HG03565 (cell line): ENCODE measurements around the gene SNX8.
"Not testable (repeated sequence)": the region's sequence is repeated elsewhere in the genome, so short reads cannot be mapped to it uniquely, and the experiment has no call there.

Experiments
- ATAC-seq: cut with Tn5 transposase; IDR thresholded peaks from one replicate; pipeline ENCODE4 v1.9.1; 2021; ENCODE audit warnings: mild to moderate bottlenecking, moderate library complexity; ENCODE audit not compliant: unreplicated experiment

Gene SNX8

DNA sequence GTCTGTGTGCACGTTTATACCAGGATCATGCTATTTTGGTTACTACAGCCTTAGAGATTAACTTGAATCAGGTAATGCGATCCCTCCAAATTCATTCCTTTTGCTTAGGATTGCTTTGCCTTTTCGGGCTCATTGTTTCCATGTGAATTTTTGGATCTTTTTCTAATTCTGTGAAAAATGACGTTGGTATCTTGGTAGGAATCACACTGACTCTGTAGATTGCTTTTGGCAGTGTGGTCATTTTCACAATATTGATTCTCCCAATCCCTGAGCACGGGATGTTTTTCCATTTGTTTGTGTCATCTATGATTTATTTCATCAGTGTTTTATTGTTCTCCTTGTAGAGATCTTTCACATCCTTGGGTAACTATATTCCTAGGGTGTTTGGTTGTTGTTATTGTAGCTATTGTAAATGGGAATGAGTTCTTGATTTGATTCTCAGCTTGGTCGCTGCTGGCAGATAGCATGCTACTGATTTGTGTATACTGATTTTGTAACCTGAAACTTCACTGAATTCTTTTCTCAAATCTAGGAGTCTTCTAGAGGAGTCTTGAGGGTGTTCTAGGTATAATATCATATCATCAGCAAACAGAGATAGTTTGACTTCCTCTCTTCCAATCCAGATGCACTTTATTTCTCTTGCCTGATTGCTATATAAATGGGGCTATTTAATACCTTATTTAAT, 18.2 kb downstream of the SNX8 start:
- no peak for ATAC-seq

DNA sequence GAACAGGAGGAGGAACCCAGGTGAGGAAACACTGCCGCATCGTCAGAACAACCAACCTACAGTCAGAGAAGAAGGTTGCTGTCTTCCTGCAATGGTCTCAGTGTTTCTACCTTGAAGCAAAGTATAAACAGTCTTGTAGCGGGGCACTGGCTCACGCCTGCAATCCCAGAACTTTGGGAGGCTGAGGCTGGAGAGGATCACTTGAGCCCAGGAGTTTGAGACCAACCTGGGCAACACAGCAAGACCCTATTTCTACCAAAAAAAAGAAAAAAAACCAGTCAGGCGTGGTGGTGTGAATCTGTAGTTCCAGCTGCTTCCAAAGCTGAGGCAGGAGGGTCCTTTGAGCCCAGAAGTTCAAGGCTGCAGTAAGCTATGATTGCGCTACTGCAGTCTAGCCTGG, 23.4 kb downstream of the SNX8 start:
- no peak for ATAC-seq

DNA sequence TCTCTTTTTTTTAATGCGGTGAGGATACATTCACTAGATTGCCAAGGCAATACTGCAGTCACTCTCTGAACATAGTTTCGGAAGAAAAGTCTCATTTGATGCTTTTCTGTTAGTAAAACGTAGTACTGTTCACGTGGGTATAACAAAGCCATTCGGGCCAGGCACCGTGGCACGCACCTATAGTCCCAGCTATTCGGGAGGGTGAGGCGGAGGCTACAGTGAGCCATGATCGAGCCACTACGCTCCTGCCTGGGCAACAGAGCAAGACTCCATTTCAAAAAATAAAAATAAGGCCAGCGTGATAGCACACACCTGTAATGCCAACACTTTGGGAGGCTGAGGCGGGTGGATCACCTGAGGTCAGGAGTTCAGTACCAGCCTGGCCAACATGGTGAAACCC, 24.6 kb downstream of the SNX8 start:
- ATAC-seq = no peak

DNA sequence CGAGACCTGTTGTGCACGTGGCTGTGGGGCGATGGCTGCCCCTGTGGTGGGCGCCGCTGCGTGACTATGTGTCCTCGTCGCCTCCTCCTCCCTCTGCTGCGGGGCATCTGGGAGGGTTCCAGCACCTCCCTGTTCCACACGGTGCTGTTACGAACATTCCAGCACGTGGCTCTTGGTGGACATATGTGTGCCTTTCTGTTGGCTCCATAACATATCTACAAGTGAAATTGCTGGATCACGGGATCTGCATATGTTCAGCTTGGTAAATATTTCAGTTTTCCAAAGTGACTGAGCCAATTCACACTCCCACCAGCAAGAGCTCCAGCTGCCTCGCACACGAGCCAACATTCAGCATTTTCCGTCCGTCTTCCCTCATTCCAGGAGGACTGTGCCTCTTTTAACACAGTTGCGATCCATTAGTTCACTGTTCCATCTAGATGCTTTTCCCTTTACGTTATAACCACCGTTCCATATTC, 25.1 kb downstream of the SNX8 start:
- ATAC-seq = no peak

DNA sequence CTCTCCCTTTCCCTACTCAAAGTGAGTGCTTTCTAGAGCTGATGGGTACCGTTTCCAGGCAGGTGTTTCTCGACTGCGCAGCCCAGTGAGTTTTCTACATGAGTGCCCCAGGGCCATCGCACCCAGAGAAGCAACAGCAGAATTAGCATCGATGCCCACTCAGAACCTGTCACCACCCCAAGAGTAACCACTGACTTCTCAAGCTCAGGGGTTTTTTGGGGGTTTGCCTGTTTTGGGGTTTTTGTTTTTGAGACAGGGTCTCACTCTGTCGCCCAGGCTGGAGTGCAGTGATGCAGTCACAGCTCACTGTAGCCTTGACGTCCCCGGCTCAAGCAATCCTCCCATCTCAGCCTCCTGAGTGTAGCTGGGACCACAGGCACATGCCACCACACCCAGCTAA, 25.7 kb downstream of the SNX8 start:
- ATAC-seq = no peak

DNA sequence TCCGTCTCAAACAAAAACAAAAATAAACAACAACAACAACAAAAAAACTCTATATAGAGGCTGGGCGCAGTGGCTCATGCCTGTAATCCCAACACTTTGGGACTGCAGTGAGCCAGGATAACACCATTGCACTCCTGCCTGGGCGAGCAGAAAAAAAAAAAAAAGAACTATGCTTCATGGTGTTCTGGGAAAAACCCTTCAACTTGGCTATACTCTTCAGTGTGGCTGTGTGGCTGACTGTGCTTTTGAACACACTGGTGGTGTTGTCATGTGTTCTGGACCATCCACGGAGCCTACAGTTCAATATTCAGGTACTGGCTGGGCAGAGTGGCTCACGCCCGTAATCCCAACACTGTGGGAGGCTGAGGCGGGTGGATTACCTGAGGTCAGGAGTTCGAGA, 26.5 kb downstream of the SNX8 start:
- ATAC-seq = no peak

DNA sequence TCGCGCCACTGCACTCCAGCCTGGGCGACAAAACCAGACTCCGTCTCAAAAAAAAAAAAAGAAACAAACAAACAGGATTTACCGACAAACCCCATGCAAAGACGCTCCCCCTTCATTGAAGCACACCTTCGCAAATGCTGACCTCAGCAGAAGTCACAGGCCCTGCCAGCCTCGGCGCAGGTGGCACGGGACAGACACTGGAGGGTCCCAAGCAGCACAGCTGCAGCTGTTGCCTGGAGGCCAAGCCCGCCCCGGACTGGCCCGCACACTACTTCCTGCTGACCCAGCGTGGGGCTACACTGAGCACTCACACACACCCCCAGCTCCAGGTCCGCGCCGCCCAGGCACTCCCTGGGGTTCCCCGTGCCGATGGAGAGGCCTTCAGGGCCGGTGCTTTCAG, 31.2 kb downstream of the SNX8 start:
- ATAC-seq = no peak

DNA sequence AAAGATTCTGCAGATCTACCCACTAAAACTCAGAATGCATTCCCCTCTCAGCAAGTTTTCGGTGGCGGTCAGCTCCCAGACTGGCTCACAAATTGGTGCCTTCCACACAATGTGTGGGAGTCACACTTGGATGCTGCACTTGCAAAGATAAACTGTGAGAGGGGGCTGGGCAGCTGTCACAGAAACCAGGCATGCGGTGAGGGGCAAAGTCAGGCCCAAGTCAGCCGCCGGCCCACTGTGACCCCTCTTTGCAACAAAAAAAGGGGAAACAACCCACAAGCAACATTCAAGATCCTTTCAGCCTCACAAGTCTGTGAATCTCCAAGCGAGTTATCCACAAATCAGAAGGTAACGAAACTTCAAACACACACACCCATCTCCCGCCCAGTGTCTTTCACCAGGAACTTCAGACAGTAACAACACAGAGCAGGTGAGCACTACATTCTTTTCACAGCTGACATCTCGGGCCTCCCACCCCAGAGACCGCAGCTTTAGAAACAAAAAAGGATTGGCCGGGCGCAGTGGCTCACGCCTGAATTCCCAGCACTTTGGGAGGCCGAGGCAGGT, 32.0 kb downstream of the SNX8 start:
- no peak for ATAC-seq

DNA sequence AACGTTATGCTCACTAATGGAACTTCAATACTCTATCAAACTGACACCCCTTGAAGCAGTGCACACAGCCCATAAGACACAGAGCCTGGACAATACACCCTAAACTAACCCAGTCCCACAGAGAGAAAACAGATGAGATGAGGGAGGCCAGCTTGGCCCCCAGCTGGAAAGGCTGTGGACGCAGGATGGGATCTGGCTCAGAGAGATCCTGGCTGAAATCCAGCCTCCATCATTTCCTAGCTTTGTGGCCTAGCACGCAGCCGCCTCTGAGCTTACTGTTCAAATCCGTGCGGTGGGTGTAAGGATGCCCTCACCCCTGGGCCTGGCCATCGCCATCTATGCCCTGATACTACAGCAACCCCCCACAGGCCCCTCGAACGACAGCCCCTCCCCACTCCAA, 32.7 kb downstream of the SNX8 start:
- ATAC-seq = no peak

DNA sequence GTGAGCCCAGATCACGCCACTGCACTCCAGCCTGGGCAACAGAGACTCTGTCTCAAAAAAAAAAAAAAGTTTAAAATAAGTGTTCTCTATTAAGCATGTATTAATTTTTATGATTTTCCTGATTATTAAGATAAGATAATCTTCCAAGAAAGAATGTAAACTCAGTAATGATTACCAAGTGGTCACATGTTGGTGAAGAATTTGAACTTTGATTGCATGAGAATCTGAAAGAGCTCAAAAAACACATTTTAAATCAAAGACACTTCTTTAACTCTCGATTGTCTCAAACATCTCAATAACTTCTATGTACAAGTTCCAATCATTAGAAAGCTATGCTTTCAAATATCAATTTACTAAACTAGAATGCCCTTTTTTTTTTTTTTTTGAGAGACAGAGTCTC, 33.8 kb downstream of the SNX8 start:
- no peak for ATAC-seq

DNA sequence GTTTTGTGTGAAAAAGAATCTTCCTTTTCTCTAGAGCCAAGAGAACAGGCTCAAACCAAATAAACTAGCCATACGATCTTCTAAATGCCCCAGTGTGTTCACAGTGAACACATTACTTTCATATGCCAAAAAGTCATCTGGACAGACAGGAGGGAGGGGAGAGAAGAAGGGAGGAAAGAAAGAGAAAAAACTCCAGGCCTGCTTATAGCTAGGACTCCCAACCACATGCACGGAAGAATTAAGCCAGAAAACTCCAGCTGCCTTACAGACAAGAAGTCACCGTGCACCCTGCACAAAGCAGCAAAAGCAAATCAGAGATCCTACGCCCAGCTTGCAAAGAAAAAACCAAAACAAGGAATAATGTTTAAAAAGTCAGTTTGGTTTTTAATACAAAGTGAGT, 34.3 kb downstream of the SNX8 start:
- no peak for ATAC-seq

DNA sequence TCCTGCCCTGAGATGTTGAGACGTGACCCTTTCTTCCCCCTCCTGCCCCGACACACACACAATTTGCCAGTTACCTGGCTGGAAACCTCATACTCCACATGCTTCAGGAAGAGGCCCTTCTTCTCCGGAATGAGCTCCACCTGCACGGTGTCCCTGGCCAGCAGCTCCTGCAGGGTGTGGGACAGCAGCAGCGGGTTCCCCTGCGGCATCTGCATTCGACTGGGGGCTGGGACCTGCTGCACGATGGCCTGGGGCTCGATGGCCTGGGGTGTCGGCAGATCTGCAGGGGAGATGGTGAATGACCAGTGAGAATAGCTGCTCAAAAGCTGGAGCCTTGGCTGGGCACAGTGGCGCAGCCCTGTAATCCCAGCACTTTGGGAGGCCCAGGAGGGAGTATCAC, 36.2 kb downstream of the SNX8 start:
- ATAC-seq = no peak

DNA sequence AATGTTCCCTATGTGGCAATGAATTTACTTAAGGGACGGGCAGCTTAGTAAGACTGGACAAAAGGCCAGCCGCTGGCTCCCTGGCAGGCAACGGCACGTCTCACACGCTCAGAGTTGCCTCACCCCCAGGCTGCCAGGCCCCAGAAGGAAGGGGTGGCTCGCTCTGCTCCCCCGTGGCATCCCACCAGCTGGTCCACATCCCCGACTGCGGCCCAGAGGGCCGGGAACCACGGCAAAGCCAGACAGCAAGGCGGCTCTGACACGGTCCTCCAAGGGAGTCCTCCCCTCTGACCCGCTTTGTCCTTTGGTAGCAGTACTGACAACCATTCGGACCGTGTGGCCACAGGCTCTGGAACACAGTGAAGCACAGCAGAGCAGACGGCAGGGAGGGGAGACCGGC, 38.1 kb downstream of the SNX8 start:
- no peak for ATAC-seq

DNA sequence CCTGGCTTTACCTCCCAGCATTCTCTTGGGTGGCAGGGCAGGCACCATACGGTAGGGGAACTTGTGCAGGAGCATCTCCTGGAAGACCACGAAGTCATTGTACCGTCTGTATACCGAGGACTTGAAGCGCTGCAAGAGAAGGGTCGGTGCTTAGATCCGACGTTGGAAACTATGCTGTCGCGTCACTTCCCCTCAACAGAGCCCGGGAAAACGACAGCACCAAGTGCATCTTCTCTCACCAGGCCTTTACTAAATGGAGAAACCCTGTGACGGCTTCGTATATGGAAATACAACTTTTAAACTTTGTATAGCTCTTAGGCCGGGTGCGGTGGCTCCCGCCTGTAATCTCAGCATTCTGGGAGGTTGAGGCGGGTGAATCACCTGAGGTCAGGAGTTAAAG, 39.1 kb downstream of the SNX8 start:
- no peak for ATAC-seq

DNA sequence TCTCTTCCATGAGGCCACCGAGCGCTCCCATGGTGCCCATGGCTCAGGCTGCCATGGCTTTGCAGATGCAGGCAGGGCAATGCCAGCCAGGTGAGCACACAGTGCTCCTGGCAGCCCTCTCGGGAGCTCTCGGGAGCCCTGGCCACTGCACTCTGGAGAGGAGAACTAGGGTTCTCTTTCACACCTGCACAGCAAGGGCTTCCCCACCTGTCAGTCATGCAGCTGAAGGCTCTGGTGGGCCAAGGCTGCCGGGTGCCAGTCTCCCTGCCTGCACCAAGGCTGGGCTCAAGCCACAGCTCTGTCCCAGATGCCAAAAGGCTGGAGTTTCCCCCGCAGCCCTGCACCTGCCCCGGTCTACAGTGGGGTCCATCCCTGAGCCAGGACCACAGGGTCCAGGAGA, 39.6 kb downstream of the SNX8 start:
- no peak for ATAC-seq

DNA sequence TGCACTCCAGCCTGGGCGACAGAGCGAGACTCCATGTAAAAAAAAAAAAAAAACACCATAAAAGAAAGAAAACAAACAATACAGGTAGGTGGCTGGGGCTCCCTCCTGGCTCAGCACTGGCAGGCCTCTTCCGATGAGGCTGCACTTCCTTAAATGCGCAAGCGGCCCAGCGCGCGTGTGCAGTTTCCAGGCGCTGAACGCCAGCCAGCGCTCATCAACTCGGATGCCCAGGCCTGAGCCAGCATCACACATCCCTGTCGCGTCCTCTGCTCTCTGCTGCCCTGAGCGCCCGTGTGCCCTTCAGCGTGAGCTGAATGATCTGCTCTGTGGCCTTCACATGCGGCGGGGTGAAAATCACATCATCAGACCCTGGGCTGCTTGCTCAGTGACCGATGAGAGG, 40.4 kb downstream of the SNX8 start:
- ATAC-seq = no peak

DNA sequence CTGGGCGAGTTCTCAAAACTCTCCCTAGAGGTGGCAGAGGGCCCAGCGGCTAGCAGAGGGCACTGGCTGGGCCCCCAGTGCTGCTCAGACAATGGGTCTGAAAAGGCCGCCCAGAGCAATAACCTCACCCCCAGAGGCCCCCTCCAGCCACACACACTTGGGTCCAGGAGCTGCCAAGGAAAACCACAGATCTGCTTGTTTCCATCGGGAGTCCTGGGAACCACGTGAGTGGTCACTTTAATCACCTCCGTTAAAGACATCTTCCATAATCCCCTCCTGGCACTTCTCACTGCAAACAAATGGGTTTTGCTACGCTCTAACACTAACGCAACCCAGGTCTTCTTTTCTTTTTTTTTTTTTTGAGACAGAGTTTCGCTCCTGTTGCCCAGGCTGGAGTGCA, 42.2 kb downstream of the SNX8 start:
- no peak for ATAC-seq

DNA sequence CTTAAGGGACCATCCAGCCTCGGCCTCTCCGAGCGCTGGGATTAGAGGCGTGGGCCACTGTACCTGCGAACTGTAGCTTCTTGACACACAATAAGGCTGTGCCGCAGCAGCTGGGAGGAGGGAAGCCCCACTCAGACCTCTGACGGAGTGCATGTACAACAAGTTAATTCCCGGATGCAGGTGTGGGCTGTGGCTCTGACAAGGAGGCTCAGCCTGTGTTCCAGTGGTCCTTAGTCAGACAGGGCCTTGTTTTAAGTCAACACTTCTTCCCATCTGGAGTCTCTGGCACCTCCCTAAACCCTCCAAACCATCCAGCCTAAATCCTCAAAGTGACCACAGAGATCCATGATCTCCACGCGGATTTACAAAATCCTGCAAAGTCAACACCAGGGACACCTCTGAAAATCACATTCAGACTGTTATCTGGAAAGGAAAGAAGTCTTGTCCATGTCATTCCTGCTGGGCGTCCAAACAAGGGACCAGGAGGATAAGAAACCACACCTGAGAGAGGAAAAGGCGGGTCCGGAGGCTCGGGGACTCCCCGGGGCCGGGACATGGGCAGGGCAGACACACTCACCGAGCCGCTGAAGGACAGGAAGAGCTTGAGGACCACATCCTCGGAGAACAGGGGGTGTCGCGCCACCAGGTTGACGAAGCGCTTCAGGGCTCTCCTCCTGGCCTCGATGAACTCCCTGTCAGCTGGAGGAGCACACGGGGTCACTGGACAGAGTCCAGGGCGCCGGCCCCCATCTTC, 42.8 kb downstream of the SNX8 start:
- no peak for ATAC-seq

DNA sequence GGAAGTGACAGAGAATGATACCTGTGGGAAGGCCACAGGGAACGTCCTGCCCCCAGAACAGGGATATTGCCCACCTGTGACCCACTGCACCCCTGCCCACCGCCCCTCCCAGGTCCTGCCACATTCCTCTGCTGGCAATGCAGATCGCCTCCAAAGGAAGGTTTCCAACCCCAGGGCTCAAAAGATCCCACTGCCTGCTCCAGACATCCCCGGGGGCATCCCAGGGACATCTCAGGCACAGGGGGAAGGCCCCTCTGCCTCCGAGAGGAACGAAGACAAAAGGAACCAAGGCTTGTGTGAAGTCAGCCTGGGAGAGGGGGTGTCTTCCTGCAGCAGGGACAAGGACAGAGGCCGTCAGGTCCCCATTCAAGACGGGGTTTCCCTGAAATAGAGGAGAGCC, 43.7 kb downstream of the SNX8 start:
- ATAC-seq = no peak

DNA sequence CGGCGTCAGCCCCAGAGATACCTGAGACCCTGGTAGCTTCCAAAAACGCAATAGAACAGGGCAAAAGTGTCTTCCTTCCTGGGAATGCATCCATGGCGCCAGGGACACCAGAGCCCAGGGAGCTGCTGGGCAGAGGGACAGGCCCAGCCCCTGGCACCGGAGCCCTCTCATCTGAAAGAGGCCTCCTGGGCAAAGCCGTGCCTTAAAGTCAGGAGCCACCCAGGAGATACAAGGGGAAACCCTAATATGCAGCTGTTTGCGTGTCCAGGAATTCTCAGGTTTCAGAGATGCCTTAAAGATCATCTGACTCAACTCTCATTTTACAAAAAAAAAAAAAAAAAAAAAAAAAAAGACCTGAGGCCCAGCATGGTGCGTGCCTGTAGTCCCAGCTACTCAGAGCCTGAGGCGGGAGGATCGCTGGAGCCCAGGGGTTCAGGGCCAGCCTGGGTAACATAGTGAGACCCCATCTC, 44.2 kb downstream of the SNX8 start:
- ATAC-seq = no peak

DNA sequence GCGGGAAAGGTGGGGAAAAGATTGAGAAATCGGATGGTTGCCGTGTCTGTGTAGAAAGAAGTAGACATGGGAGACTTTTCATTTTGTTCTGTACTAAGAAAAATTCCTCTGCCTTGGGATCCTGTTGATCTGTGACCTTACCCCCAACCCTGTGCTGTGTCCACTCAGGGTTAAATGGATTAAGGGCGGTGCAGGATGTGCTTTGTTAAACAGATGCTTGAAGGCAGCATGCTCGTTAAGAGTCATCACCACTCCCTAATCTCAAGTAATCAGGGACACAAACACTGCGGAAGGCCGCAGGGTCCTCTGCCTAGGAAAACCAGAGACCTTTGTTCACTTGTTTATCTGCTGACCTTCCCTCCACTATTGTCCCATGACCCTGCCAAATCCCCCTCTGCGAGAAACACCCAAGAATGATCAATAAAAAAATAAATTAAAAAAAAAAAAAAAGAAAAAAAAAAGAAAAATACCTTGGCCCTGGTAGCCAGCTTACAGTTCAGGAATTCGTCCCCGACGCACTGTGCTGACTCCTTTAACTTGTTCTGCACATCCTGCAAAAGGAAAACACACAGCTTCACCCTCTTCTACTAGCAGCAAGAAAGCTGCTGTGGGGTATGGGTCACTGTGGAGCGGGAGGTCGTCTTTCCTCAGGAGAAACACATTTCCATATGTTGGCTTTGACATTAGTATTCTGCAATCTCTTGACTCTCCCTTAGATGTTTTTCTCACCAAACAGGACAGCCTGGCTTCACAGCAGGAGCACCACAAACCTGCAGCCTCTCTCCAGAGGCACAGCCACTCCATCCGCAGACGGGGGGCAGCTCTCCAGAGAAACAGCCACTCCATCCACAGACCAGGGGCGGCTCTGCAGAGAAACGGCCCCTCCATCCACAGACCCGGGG, 44.9 kb downstream of the SNX8 start:
- not testable (repeated sequence) for ATAC-seq
